ENCODE results near the gene DAW1.

DAW1 gene

DNA sequence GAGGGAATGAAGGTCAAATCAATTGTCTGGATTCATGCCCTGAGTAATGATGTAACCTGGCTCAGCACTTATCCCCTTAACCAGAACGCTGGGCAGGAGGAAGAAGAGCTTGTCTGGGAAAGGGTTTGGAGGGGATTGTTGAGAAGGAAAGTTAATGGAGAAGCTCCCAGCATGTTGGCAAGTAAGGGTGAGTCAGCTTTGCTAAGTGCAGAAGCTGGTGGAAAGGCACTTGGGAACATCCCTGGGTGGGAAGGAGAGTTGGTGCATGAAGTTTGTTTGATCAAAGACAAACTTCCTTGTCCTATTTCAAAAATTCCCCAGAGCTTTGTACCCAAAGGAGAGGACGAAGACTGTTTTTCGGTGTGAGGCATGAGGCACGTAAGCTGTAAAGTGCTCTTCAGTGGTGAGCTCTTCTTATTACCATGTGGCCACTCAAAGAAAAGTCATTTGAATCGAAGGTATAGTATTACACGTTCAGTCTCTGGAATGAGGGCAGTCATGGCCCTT, 17.6 kb upstream of the DAW1 start:
- no peak overlapping the region for H3K27ac ChIP-seq (replicated peaks)
- TF ChIP-seq, protein P1, sequence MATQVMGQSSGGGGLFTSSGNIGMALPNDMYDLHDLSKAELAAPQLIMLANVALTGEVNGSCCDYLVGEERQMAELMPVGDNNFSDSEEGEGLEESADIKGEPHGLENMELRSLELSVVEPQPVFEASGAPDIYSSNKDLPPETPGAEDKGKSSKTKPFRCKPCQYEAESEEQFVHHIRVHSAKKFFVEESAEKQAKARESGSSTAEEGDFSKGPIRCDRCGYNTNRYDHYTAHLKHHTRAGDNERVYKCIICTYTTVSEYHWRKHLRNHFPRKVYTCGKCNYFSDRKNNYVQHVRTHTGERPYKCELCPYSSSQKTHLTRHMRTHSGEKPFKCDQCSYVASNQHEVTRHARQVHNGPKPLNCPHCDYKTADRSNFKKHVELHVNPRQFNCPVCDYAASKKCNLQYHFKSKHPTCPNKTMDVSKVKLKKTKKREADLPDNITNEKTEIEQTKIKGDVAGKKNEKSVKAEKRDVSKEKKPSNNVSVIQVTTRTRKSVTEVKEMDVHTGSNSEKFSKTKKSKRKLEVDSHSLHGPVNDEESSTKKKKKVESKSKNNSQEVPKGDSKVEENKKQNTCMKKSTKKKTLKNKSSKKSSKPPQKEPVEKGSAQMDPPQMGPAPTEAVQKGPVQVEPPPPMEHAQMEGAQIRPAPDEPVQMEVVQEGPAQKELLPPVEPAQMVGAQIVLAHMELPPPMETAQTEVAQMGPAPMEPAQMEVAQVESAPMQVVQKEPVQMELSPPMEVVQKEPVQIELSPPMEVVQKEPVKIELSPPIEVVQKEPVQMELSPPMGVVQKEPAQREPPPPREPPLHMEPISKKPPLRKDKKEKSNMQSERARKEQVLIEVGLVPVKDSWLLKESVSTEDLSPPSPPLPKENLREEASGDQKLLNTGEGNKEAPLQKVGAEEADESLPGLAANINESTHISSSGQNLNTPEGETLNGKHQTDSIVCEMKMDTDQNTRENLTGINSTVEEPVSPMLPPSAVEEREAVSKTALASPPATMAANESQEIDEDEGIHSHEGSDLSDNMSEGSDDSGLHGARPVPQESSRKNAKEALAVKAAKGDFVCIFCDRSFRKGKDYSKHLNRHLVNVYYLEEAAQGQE (IDR thresholded peaks at IDR 0.05; ENCODE audit: insufficient replicate concordance, low read depth) = no peak
- TF ChIP-seq SPI1 (IDR thresholded peaks at IDR 0.05; ENCODE audit: borderline replicate concordance, low read depth) (no peak), POLR2AphosphoS5 (IDR thresholded peaks at IDR 0.05; ENCODE audit: low read depth) (no peak), GABPA (IDR thresholded peaks at IDR 0.05; ENCODE audit: low read depth) (no peak)
- TF ChIP-seq, protein P2, sequence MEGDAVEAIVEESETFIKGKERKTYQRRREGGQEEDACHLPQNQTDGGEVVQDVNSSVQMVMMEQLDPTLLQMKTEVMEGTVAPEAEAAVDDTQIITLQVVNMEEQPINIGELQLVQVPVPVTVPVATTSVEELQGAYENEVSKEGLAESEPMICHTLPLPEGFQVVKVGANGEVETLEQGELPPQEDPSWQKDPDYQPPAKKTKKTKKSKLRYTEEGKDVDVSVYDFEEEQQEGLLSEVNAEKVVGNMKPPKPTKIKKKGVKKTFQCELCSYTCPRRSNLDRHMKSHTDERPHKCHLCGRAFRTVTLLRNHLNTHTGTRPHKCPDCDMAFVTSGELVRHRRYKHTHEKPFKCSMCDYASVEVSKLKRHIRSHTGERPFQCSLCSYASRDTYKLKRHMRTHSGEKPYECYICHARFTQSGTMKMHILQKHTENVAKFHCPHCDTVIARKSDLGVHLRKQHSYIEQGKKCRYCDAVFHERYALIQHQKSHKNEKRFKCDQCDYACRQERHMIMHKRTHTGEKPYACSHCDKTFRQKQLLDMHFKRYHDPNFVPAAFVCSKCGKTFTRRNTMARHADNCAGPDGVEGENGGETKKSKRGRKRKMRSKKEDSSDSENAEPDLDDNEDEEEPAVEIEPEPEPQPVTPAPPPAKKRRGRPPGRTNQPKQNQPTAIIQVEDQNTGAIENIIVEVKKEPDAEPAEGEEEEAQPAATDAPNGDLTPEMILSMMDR (IDR thresholded peaks at IDR 0.05; ENCODE audit: insufficient read depth, low read length) = no peak
- no peak for DNase-seq (ENCODE audit: low read depth in 1 of 2, low spot score in 1 of 2)
- no peak overlapping the region for H3K4me3 ChIP-seq (replicated peaks; ENCODE audit: insufficient read depth, low read length)
- H3K27me3 ChIP-seq (ENCODE audit: insufficient read depth, poor library complexity, severe bottlenecking) = no peaks in the 10 kb centered on the region

DNA sequence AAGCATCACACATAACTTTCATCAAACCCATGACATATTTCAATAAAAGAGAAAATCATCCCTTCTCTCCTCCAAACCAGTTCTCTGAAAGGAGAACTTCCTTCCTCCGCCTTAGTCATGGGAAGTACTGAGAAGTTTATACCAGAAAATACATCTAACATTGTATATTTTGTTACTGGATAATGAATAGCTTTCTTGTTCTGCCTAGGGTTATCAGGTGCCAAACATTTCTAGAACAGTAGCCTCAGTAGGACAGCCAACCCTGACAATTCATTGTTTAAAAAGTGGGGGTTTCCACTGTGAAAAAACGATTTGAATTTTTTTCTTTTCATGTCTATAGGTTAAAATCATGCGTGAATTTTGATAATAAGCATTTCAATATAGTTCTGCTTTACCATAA, 16.0 kb upstream of the DAW1 start:
- Histone ChIP-seq H3K27ac (replicated peaks) (no peak overlapping the region), H3K27me3 (ENCODE audit: insufficient read depth, poor library complexity, severe bottlenecking) (no peaks in the 10 kb centered on the region), H3K4me3 (replicated peaks; ENCODE audit: insufficient read depth, low read length) (no peak overlapping the region)
- TF ChIP-seq GABPA (IDR thresholded peaks at IDR 0.05; ENCODE audit: low read depth) (no peak), SPI1 (IDR thresholded peaks at IDR 0.05; ENCODE audit: borderline replicate concordance, low read depth) (no peak), POLR2AphosphoS5 (IDR thresholded peaks at IDR 0.05; ENCODE audit: low read depth) (no peak)
- TF ChIP-seq, protein P1 (IDR thresholded peaks at IDR 0.05; ENCODE audit: insufficient replicate concordance, low read depth) = no peak
- TF ChIP-seq, protein P2 (IDR thresholded peaks at IDR 0.05; ENCODE audit: insufficient read depth, low read length) = no peak
- DNase-seq (ENCODE audit: low read depth in 1 of 2, low spot score in 1 of 2) = no peak

DNA sequence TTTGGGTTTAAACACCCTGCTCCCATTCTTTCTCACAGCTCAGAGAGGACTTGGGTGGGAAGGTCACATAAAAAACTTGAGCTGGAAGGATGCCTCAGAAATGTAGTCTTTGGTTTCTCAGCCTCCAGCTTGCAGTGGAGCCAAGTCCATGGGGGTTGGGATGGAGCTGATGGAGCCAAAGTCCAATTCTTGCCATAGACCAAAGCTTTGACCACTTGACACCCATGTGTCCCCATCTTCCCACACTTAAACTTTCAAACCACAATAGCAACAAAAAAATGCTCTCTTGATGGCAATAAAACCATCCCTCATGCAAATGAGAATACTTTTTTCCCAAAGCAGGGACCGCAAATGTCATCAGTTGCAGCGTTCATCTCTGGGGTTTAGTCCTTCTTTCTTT, 14.7 kb upstream of the DAW1 start:
- TF ChIP-seq POLR2AphosphoS5 (IDR thresholded peaks at IDR 0.05; ENCODE audit: low read depth) = no peak
- no peak for TF ChIP-seq GABPA (IDR thresholded peaks at IDR 0.05; ENCODE audit: low read depth)
- no peak for TF ChIP-seq SPI1 (IDR thresholded peaks at IDR 0.05; ENCODE audit: borderline replicate concordance, low read depth)
- TF ChIP-seq, protein P2 (IDR thresholded peaks at IDR 0.05; ENCODE audit: insufficient read depth, low read length) = no peak
- TF ChIP-seq, protein P1 (IDR thresholded peaks at IDR 0.05; ENCODE audit: insufficient replicate concordance, low read depth) = no peak
- DNase-seq (ENCODE audit: low read depth in 1 of 2, low spot score in 1 of 2) = no peak
- no peak overlapping the region for H3K27ac ChIP-seq (replicated peaks)
- no peak overlapping the region for H3K4me3 ChIP-seq (replicated peaks; ENCODE audit: insufficient read depth, low read length)
- H3K27me3 ChIP-seq (ENCODE audit: insufficient read depth, poor library complexity, severe bottlenecking) = no peaks in the 10 kb centered on the region

Data from HL-60 (cell line).